Esophagus muscularis mucosa (tissue), 4 donors: Measurements from ENCODE around the gene PRELID2.

ENCODE experiments used
- CTCF ChIP-seq, 3 experiments: fragments of 200-600 bp in 2 of 3; fragments of 450-650 bp in 1 of 3; sonication (generic) in 2 of 3; IDR thresholded peaks; one replicate each; pipeline ENCODE4 v1.5.1; 2017 to 2019; ENCODE audit warnings: antibody characterized with exemption in 3 of 3, mild to moderate bottlenecking in 2 of 3, moderate library complexity in 1 of 3
- EP300 ChIP-seq: sonication (generic); formaldehyde crosslinking; IDR thresholded peaks from one replicate; pipeline ENCODE4 v1.6.1; 2017; ENCODE audit warnings: antibody characterized with exemption
- POLR2A ChIP-seq: fragments of 450-650 bp; IDR thresholded peaks from one replicate; pipeline ENCODE4 v1.6.1; 2017; ENCODE audit warnings: antibody characterized with exemption, moderate library complexity, mild to moderate bottlenecking, low read depth
- POLR2AphosphoS5 ChIP-seq, 2 donors: sonication (generic); formaldehyde crosslinking; IDR thresholded peaks; one replicate each; pipeline ENCODE4 v1.6.1; 2017; ENCODE audit warnings: antibody characterized with exemption in 2 of 2

- TF ChIP-seq CTCF (IDR thresholded peaks at IDR 0.05) (no peak), POLR2A (no peak), EP300 (no peak), POLR2AphosphoS5 (IDR thresholded peaks at IDR 0.05) (peak; percentile 69 to 80)
Observed at GRCh38 chr5:145834917-145835847, at the start of gene PRELID2.
